Esophagus (tissue), 2 donors: ENCODE results near the gene C22orf15. TPM values are rescaled to one million over a fixed set of nuclear protein-coding genes. Genes with fewer than 3 reads are reported as not detected.
"Not testable (repeated sequence)": the region's sequence is repeated elsewhere in the genome, so short reads cannot be mapped to it uniquely, and the experiment has no call there.

Experiments
- H3K27ac ChIP-seq, 2 donors: one replicate each; pipeline ENCODE4 v1.5.1; 2013; ENCODE audit warnings: low read depth in 2 of 2, mild to moderate bottlenecking in 2 of 2, inconsistent platforms in 1 of 2, low read length in 1 of 2, moderate library complexity in 1 of 2
- H3K27me3 ChIP-seq, 2 donors: one replicate each; pipeline ENCODE4 v1.6.1; 2013; ENCODE audit warnings: low read length in 2 of 2, control low read depth in 1 of 2, mild to moderate bottlenecking in 1 of 2; ENCODE audit not compliant: insufficient read depth in 2 of 2, control insufficient read depth in 1 of 2
- H3K36me3 ChIP-seq, 2 donors: one replicate each; pipeline ENCODE4 v1.6.1; 2013; ENCODE audit warnings: low read length in 1 of 2; ENCODE audit not compliant: control insufficient read depth in 2 of 2, insufficient read depth in 2 of 2
- H3K4me1 ChIP-seq, 2 donors: one replicate each; pipeline ENCODE4 v1.6.1; 2013; ENCODE audit warnings: low read length in 1 of 2; ENCODE audit not compliant: control insufficient read depth in 2 of 2, insufficient read depth in 2 of 2
- H3K4me3 ChIP-seq, 2 donors: one replicate each; pipeline ENCODE4 v1.5.1; 2013; ENCODE audit warnings: low read length in 2 of 2, mild to moderate bottlenecking in 2 of 2, low read depth in 1 of 2, moderate library complexity in 1 of 2
- H3K9me3 ChIP-seq, 2 donors: one replicate each; pipeline ENCODE4 v1.6.1; 2013; ENCODE audit warnings: mild to moderate bottlenecking in 2 of 2, low read depth in 1 of 2, low read length in 1 of 2, moderate library complexity in 1 of 2; ENCODE audit not compliant: control insufficient read depth in 2 of 2, insufficient read depth in 1 of 2
- WGBS, 2 donors: extraction: QIAGEN DNeasy Blood & Tissue Kit; methylation state at CpG; one replicate each; pipeline ENCODE4 v1.1.7; 2013; 5-methylcytosine and 5-hydroxymethylcytosine counted together
- polyA plus RNA-seq, 2 donors: library from polyadenylated mRNA; stranded (reverse); fragments of 200-250 nt; gene quantifications; one replicate each; pipeline ENCODE4 v1.2.3, GENCODE V29; 2013
- donor health status: healthy with polysubstance abuse.
- donor health status: Bipolar disorder and iron deficiency.

Gene C22orf15
- polyA plus RNA-seq, 2 donors, result 0.14 TPM; not detected in 1

GRCh38 chr22:23722160-23722559, 40.6 kb upstream of the C22orf15 start:
- Histone ChIP-seq H3K9me3 (no peaks in the 10 kb centered on the region), H3K27ac (no peak overlapping the region), H3K4me3 (no peak overlapping the region), H3K36me3 (no peaks in the 10 kb centered on the region), H3K4me1 (peaks cover 3 to 5% of the 10 kb centered on the region in 2 donors), H3K27me3 (no peaks in the 10 kb centered on the region)
- WGBS, 2 donors, result 65 to 79% methylated on average over 4 of the region's 4 CpGs

- no peak overlapping the region for H3K27ac ChIP-seq
- no peaks in the 10 kb centered on the region for H3K4me1 ChIP-seq
- H3K4me3 ChIP-seq, result no peak overlapping the region
- no peaks in the 10 kb centered on the region for H3K9me3 ChIP-seq
- H3K27me3 ChIP-seq, result no peaks in the 10 kb centered on the region
- H3K36me3 ChIP-seq, result no peaks in the 10 kb centered on the region
- WGBS, 2 donors, result 79 to 85% methylated on average over 2 of the region's 2 CpGs
Measured at GRCh38 chr22:23722724-23723123, 40.1 kb upstream of the C22orf15 start.

- H3K36me3 ChIP-seq, H3K27me3 ChIP-seq, H3K9me3 ChIP-seq, H3K4me1 ChIP-seq, H3K27ac ChIP-seq, H3K4me3 ChIP-seq: not testable (repeated sequence)
- 80 to 81% methylated on average over 4 of the region's 4 CpGs for WGBS, 2 donors
Measured at GRCh38 chr22:23728108-23728507, 34.7 kb upstream of the C22orf15 start.

GRCh38 chr22:23737696-23738095, 25.1 kb upstream of the C22orf15 start:
- Histone ChIP-seq H3K4me3 (no peak overlapping the region), H3K9me3 (no peaks in the 10 kb centered on the region), H3K27ac (no peak overlapping the region), H3K27me3 (no peaks in the 10 kb centered on the region), H3K4me1 (peaks cover 0 to 4% of the 10 kb centered on the region in 2 donors), H3K36me3 (peaks cover 0 to 3% of the 10 kb centered on the region in 2 donors)

GRCh38 chr22:23742505-23743264, 20.1 kb upstream of the C22orf15 start:
- Histone ChIP-seq H3K4me3 (no peak overlapping the region), H3K9me3 (no peaks in the 10 kb centered on the region), H3K36me3 (peaks cover 0 to 18% of the 10 kb centered on the region in 2 donors), H3K27me3 (no peaks in the 10 kb centered on the region), H3K4me1 (peaks cover 0 to 5% of the 10 kb centered on the region in 2 donors), H3K27ac (no peak overlapping the region)
- WGBS, 2 donors, result 70 to 77% methylated on average over 7 of the region's 7 CpGs

- Histone ChIP-seq H3K4me1 (peaks cover 0 to 5% of the 10 kb centered on the region in 2 donors), H3K27me3 (no peaks in the 10 kb centered on the region), H3K36me3 (peaks cover 0 to 18% of the 10 kb centered on the region in 2 donors), H3K9me3 (no peaks in the 10 kb centered on the region), H3K4me3 (no peak overlapping the region), H3K27ac (no peak overlapping the region)
- 70 to 87% methylated on average over 2 of the region's 2 CpGs for WGBS, 2 donors
Measured at GRCh38 chr22:23743303-23743705, 19.5 kb upstream of the C22orf15 start.

GRCh38 chr22:23744001-23744400, 18.8 kb upstream of the C22orf15 start:
- WGBS, 2 donors, result 97 to 98% methylated on average over 13 of the region's 13 CpGs
- Histone ChIP-seq H3K4me3 (no peak overlapping the region), H3K27ac (no peak overlapping the region), H3K4me1 (peaks cover 0 to 5% of the 10 kb centered on the region in 2 donors), H3K36me3 (peaks cover 0 to 18% of the 10 kb centered on the region in 2 donors), H3K9me3 (no peaks in the 10 kb centered on the region), H3K27me3 (no peaks in the 10 kb centered on the region)

GRCh38 chr22:23744485-23744884, 18.3 kb upstream of the C22orf15 start:
- Histone ChIP-seq H3K27ac (no peak overlapping the region), H3K9me3 (no peaks in the 10 kb centered on the region), H3K36me3 (peaks cover 0 to 18% of the 10 kb centered on the region in 2 donors), H3K4me3 (no peak overlapping the region), H3K27me3 (no peaks in the 10 kb centered on the region), H3K4me1 (peaks cover 0 to 5% of the 10 kb centered on the region in 2 donors)
- WGBS, 2 donors, result 95 to 97% methylated on average over 14 of the region's 14 CpGs

- peaks cover 0 to 18% of the 10 kb centered on the region in 2 donors for H3K36me3 ChIP-seq
- no peak overlapping the region for H3K27ac ChIP-seq
- WGBS, 2 donors, result 54 to 87% methylated on average over 6 of the region's 6 CpGs
- H3K4me3 ChIP-seq, result no peak overlapping the region
- H3K27me3 ChIP-seq, result no peaks in the 10 kb centered on the region
- H3K9me3 ChIP-seq, result no peaks in the 10 kb centered on the region
- H3K4me1 ChIP-seq, result peaks cover 4 to 5% of the 10 kb centered on the region in 2 donors
Measured at GRCh38 chr22:23745791-23746190, 17.0 kb upstream of the C22orf15 start.

- 47 to 51% methylated on average over 12 of the region's 12 CpGs for WGBS, 2 donors
- H3K4me3 ChIP-seq, result peak overlapping the region in 1 of 2 donors; percentile 61
Measured at GRCh38 chr22:23749841-23750301, 12.9 kb upstream of the C22orf15 start.

More at GRCh38 chr22:23749841-23750301, 12.9 kb upstream of the C22orf15 start:
- Histone ChIP-seq H3K9me3 (no peaks in the 10 kb centered on the region), H3K4me1 (peaks cover 0 to 4% of the 10 kb centered on the region in 2 donors), H3K36me3 (peaks cover 0 to under 1% of the 10 kb centered on the region in 2 donors), H3K27me3 (no peaks in the 10 kb centered on the region), H3K27ac (no peak overlapping the region)
